Colonic mucosa (tissue), 4 donors: ENCODE measurements around the gene ABHD17A. TPM values are rescaled to one million over a fixed set of nuclear protein-coding genes. Genes with fewer than 3 reads are reported as not detected.

Source experiments
- DNase-seq: peaks from one replicate; pipeline ENCODE4 v3.0.0-alpha.2; 2020
- H3K27ac ChIP-seq: fragments of 200-600 bp; one replicate; pipeline ENCODE4 v1.8.0; 2021
- H3K27me3 ChIP-seq: fragments of 200-600 bp; one replicate; pipeline ENCODE4 v1.8.0; 2021
- H3K36me3 ChIP-seq: fragments of 200-600 bp; one replicate; pipeline ENCODE4 v1.8.0; 2021
- H3K4me1 ChIP-seq: fragments of 200-600 bp; one replicate; pipeline ENCODE4 v1.8.0; 2021; ENCODE audit warnings: mild to moderate bottlenecking
- H3K4me3 ChIP-seq: fragments of 200-600 bp; one replicate; pipeline ENCODE4 v1.8.0; 2021
- H3K9ac ChIP-seq, 2 donors: one replicate each; pipeline ENCODE4 v1.7.0; 2013; ENCODE audit warnings: control low read depth in 2 of 2, low read depth in 2 of 2, low read length in 2 of 2
- H3K9me3 ChIP-seq: fragments of 200-600 bp; one replicate; pipeline ENCODE4 v1.8.0; 2021
- intact Hi-C: fragments of 100-400 bp; cut with DNase I; formaldehyde crosslinking; loops from one replicate; pipeline ENCODE4 v1.14.1; 2022
- total RNA-seq, 2 donors: library from RNA; stranded (reverse); fragmentation: NEBNext Ultra II Directional in 1 of 2; extraction: Animal tissue kit (Norgen Biotek cat#: 25700) in 1 of 2; gene quantifications; one replicate each; pipeline ENCODE4 v1.2.1, GENCODE V29; 2021
- TF ChIP-seq, protein P1 (sequence below): fragments of 200-600 bp; IDR thresholded peaks from one replicate; pipeline ENCODE4 v1.8.0; 2022; ENCODE audit warnings: antibody characterized with exemption, mild to moderate bottlenecking
- donor health status: healthy.
- donor health status: DM: no; HTN: no; CAD: no.
- donor health status: DM: no; HTN: no; CAD: no.

Gene ABHD17A
- total RNA-seq, 2 donors from 2014 or later: 53.3 to 78.5 TPM

DNA sequence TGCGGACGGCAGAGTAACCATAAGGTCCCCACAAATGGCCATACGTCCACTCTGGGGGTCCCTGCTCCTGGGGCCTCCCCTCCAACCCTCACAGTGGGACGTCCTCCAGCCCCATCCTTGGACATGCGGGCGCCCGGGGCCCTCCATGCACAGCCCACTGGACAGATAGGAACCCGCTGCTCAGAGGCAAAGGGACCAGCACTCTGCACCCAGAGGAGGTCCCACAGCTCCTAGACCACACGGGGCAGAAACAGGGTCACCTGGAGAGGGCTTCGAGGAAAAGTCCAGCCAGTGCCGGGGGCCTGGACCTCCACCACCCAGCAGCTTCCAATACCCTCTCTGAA lies 48.1 kb downstream of the ABHD17A start:
- H3K9ac ChIP-seq: no peak overlapping the region
- no peaks in the 10 kb centered on the region for H3K9me3 ChIP-seq
- peak overlapping the region; percentile 84 for H3K27ac ChIP-seq
- intact Hi-C loops: no loop called here
- H3K4me1 ChIP-seq: peaks cover 32% of the 10 kb centered on the region
- DNase-seq: no peak
- TF ChIP-seq, protein P1, sequence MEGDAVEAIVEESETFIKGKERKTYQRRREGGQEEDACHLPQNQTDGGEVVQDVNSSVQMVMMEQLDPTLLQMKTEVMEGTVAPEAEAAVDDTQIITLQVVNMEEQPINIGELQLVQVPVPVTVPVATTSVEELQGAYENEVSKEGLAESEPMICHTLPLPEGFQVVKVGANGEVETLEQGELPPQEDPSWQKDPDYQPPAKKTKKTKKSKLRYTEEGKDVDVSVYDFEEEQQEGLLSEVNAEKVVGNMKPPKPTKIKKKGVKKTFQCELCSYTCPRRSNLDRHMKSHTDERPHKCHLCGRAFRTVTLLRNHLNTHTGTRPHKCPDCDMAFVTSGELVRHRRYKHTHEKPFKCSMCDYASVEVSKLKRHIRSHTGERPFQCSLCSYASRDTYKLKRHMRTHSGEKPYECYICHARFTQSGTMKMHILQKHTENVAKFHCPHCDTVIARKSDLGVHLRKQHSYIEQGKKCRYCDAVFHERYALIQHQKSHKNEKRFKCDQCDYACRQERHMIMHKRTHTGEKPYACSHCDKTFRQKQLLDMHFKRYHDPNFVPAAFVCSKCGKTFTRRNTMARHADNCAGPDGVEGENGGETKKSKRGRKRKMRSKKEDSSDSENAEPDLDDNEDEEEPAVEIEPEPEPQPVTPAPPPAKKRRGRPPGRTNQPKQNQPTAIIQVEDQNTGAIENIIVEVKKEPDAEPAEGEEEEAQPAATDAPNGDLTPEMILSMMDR: no peak
- no peak overlapping the region for H3K4me3 ChIP-seq
- H3K27me3 ChIP-seq: no peaks in the 10 kb centered on the region
- no peaks in the 10 kb centered on the region for H3K36me3 ChIP-seq

DNA sequence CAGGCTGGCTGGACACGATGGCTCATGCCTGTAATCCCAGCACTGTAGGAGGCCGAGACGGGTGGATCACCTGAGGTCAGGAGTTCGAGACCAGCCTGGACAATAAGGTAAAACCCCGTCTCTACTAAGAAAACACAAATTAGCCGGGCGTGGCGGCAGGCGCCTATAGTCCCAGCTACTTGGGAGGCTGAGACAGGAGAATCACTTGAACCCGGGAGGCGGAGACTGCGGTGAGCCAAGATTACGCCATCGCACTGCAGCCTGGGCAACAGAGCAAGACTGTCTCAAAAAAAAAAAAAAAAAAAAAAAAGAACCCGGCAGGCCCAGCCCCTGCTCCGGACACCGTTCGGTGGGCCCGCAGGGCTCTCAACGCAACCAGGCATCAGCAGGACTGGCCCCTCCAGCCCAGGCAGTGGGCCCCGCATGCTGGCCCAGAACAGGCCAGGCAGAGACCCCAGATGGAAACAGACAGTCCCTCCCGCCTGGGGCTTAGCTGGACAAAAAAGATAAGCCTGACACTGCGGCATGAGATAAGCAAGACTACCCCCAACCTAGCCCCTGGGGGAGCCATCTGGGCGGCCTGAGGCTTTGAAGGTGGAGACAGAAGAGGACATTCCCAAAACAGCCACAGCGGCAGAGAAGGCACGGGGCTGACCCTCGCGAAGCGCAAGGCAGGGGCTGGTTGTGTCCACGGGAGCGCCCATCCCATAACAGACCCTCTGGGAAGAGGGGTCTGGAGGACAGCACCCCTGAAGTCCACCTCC lies 48.7 kb downstream of the ABHD17A start:
- intact Hi-C loops: no loop called here
- H3K9me3 ChIP-seq: no peaks in the 10 kb centered on the region
- no peak for DNase-seq
- peaks cover 32% of the 10 kb centered on the region for H3K4me1 ChIP-seq
- TF ChIP-seq, protein P1: no peak
- H3K27me3 ChIP-seq: no peaks in the 10 kb centered on the region
- H3K9ac ChIP-seq: no peak overlapping the region
- H3K36me3 ChIP-seq: no peaks in the 10 kb centered on the region
- no peak overlapping the region for H3K4me3 ChIP-seq
- no peak overlapping the region for H3K27ac ChIP-seq

DNA sequence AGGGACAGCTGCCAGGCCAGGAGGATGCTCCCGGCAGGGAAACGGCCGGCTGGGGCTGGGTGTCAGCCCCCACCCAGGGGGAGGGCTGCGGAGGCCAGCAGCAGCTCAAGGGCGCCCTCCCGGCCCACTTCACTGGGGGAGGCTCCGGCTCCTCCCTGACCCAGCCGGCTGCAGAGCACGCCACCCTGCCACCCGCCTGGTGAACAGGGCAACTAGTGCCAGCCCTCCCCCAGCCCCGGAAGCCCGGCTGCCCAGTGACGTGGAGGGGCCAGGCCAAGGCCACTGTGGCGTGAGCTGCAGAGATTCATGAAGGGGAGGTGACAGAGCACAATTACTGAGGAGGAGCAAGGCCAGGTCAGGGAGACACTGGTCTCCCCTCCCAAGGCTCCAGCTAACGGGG lies 51.8 kb downstream of the ABHD17A start:
- H3K4me3 ChIP-seq: no peak overlapping the region
- no peak for DNase-seq
- H3K9me3 ChIP-seq: no peaks in the 10 kb centered on the region
- intact Hi-C loops: no loop called here
- no peak overlapping the region for H3K27ac ChIP-seq
- no peak overlapping the region for H3K9ac ChIP-seq
- no peaks in the 10 kb centered on the region for H3K27me3 ChIP-seq
- H3K36me3 ChIP-seq: no peaks in the 10 kb centered on the region
- TF ChIP-seq, protein P1: no peak
- H3K4me1 ChIP-seq: peaks cover 8% of the 10 kb centered on the region

DNA sequence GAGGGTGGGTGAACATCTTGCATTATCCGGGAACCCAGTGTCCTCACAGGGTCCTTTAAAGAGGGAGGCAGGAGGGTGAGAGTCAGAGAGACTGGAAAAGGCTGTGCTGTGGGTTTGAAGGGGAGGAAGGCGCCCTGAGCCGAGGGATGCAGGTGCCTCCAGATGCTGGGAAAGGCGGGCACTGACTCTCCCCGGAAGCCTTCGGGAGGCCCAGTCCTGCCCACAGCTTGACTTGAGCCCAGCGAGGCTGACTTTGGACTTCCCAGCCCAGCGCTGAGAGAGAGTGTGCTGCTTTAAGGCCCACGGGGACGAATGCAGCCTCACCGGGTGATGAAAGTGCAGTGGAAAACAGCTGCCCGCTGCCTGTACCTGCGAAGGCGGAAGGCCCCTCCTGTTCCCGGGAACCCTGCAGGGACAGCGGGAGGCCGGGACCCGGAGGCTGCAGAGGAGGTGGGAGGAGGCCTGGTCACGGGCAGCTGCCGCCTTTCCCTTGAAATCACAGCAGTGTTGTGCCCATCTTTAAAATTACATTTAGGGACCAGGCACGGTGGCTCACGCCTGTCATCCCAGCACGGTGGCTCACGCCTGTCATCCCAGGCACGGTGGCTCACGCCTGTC lies 53.1 kb downstream of the ABHD17A start:
- intact Hi-C loops: no loop called here
- no peak overlapping the region for H3K27ac ChIP-seq
- H3K4me3 ChIP-seq: no peak overlapping the region
- H3K9me3 ChIP-seq: no peaks in the 10 kb centered on the region
- no peak for DNase-seq
- TF ChIP-seq, protein P1: no peak
- H3K9ac ChIP-seq: no peak overlapping the region
- H3K4me1 ChIP-seq: no peaks in the 10 kb centered on the region
- H3K27me3 ChIP-seq: no peaks in the 10 kb centered on the region
- H3K36me3 ChIP-seq: no peaks in the 10 kb centered on the region

DNA sequence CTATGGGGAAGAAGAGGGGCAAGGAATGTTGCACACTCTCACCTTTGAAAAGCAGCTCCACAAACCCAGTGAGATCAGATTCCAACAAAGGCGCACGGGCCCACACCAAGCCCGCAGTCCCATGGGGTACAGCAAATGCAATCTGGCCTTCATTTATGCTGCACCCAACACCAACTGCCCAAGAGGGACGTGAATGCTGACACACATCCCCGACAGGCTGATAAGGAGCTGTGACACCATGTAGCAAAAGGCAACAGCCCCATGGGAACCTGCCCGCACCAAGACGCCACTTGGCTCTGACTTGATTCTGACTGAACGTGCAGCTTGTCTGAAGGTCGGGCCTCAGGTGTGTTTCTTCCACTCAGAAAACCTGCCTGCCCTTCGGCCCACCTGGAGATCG lies 54.3 kb downstream of the ABHD17A start:
- H3K9me3 ChIP-seq: no peaks in the 10 kb centered on the region
- DNase-seq: no peak
- TF ChIP-seq, protein P1: no peak
- intact Hi-C loops: no loop called here
- H3K4me1 ChIP-seq: no peaks in the 10 kb centered on the region
- no peak overlapping the region for H3K27ac ChIP-seq
- no peak overlapping the region for H3K4me3 ChIP-seq
- H3K9ac ChIP-seq: no peak overlapping the region
- no peaks in the 10 kb centered on the region for H3K27me3 ChIP-seq
- H3K36me3 ChIP-seq: no peaks in the 10 kb centered on the region
